ENCODE results near the gene LRRC8D. TPM values are rescaled to one million over a fixed set of nuclear protein-coding genes. Genes with fewer than 3 reads are reported as not detected.
A peak's percentile ranks its signal among the peaks of the same experiment; 100 is the strongest.

Gene LRRC8D
- total and polyA plus RNA-seq, 4 donors = 7.1 to 17.4 (median 14.4) TPM

- peaks cover 5 to 8% (median 6%) of the 10 kb centered on the region in 4 donors for H3K4me1 ChIP-seq (ENCODE audit: control insufficient read depth in 4 of 4, insufficient read depth in 4 of 4, low read length in 3 of 4)
- H3K36me3 ChIP-seq (ENCODE audit: control insufficient read depth in 4 of 4, insufficient read depth in 3 of 4, low read depth in 1 of 4, low read length in 3 of 4) = no peaks in the 10 kb centered on the region
- H3K4me3 ChIP-seq (ENCODE audit: low read depth in 1 of 3, low read length in 3 of 3) = no peak overlapping the region
- TF ChIP-seq FOXA2 (IDR thresholded peaks at IDR 0.05) (no peak), RAD21 (IDR thresholded peaks at IDR 0.05) (no peak), SP1 (IDR thresholded peaks at IDR 0.05) (no peak), HNF4A (conservative IDR thresholded peaks at IDR 0.05) (no peak)
- H3K9ac ChIP-seq (ENCODE audit: low read depth in 1 of 2, low read length in 2 of 2) = no peak overlapping the region
- no peak overlapping the region for H3K27ac ChIP-seq (ENCODE audit: low read depth in 1 of 2, low read length in 2 of 2)
- H3K9me3 ChIP-seq (ENCODE audit: control insufficient read depth in 4 of 4, low read length in 3 of 4) = no peaks in the 10 kb centered on the region
- no peak for DNase-seq (ENCODE audit: low spot score)
- H3K27me3 ChIP-seq (ENCODE audit: control insufficient read depth in 4 of 4, insufficient read depth in 4 of 4, low read length in 3 of 4) = no peaks in the 10 kb centered on the region
- WGBS = 92% methylated on average over 6 of the region's 6 CpGs
Observed at GRCh38 chr1:89941110-89941766, 120.4 kb downstream of the LRRC8D start.

GRCh38 chr1:89942014-89942413 is 121.2 kb downstream of the LRRC8D start:
- no peak overlapping the region for H3K27ac ChIP-seq (ENCODE audit: low read depth in 1 of 2, low read length in 2 of 2)
- no peaks in the 10 kb centered on the region for H3K36me3 ChIP-seq (ENCODE audit: control insufficient read depth in 4 of 4, insufficient read depth in 3 of 4, low read depth in 1 of 4, low read length in 3 of 4)
- DNase-seq (ENCODE audit: low spot score) = no peak
- WGBS = 96% methylated on average over 2 of the region's 2 CpGs
- H3K4me3 ChIP-seq (ENCODE audit: low read depth in 1 of 3, low read length in 3 of 3) = no peak overlapping the region
- no peaks in the 10 kb centered on the region for H3K27me3 ChIP-seq (ENCODE audit: control insufficient read depth in 4 of 4, insufficient read depth in 4 of 4, low read length in 3 of 4)
- H3K9me3 ChIP-seq (ENCODE audit: control insufficient read depth in 4 of 4, low read length in 3 of 4) = no peaks in the 10 kb centered on the region
- TF ChIP-seq JUND (IDR thresholded peaks at IDR 0.05) (no peak), HNF4A (conservative IDR thresholded peaks at IDR 0.05) (no peak), YY1 (IDR thresholded peaks at IDR 0.05) (no peak), RXRA (IDR thresholded peaks at IDR 0.05) (no peak)
- H3K4me1 ChIP-seq (ENCODE audit: control insufficient read depth in 4 of 4, insufficient read depth in 4 of 4, low read length in 3 of 4) = peaks cover 5 to 8% (median 6%) of the 10 kb centered on the region in 4 donors
- no peak overlapping the region for H3K9ac ChIP-seq (ENCODE audit: low read depth in 1 of 2, low read length in 2 of 2)

DNA sequence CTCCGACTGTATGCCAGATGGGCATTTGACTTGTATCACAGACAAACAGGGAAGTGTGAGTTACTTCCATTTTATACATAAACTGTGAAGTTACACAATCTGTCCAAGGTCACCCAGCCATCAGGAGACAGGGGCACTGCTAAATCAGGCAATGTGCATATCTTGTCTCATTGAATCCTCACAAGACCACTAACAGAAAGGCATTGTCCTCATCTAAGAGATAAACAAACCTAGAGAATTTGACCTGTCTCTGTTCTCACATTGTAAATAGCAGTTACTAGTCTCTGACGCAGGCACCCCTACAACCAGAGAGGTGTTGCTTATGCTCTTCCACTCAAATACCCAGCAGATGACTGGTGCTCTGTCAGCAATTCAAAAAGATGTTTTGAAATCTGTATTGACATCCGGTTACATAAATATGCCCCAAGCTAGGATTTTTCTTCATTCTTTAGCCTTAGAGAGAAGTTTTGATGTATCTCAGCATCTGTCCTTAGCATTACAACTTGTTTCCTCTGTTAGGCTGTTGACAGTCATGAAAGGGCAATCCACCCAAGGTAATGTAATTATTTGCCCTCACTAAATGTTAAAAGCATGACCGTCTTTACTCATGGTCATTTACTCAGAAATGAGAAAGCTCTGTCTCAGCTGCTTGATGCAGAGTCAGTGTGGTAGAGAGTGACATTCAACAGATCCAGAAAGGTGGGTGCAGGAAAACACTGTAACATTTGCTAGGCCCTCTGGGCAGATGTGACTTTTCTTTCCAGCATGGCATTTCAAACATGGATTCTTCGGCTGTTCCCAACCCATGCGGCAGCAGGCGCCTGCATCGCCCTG is 122.2 kb downstream of the LRRC8D start:
- Histone ChIP-seq H3K9ac (ENCODE audit: low read depth in 1 of 2, low read length in 2 of 2) (no peak overlapping the region), H3K27me3 (ENCODE audit: control insufficient read depth in 4 of 4, insufficient read depth in 4 of 4, low read length in 3 of 4) (no peaks in the 10 kb centered on the region), H3K36me3 (ENCODE audit: control insufficient read depth in 4 of 4, insufficient read depth in 3 of 4, low read depth in 1 of 4, low read length in 3 of 4) (no peaks in the 10 kb centered on the region), H3K4me1 (ENCODE audit: control insufficient read depth in 4 of 4, insufficient read depth in 4 of 4, low read length in 3 of 4) (peaks cover 5 to 8% (median 6%) of the 10 kb centered on the region in 4 donors), H3K9me3 (ENCODE audit: control insufficient read depth in 4 of 4, low read length in 3 of 4) (no peaks in the 10 kb centered on the region), H3K27ac (ENCODE audit: low read depth in 1 of 2, low read length in 2 of 2) (peak overlapping the region in 1 of 2 donors; percentile 40), H3K4me3 (ENCODE audit: low read depth in 1 of 3, low read length in 3 of 3) (no peak overlapping the region)
- 77% methylated on average over 8 of the region's 8 CpGs for WGBS
- DNase-seq (ENCODE audit: low spot score) = no peak
- TF ChIP-seq GABPA (IDR thresholded peaks at IDR 0.05 in 1 of 2, conservative IDR thresholded peaks at IDR 0.05 in 1 of 2) (no peak), ZBTB33 (IDR thresholded peaks at IDR 0.05) (no peak), RXRA (IDR thresholded peaks at IDR 0.05) (no peak), JUND (IDR thresholded peaks at IDR 0.05) (no peak), FOXA2 (IDR thresholded peaks at IDR 0.05) (peak; percentile 44), SP1 (IDR thresholded peaks at IDR 0.05) (no peak), RAD21 (IDR thresholded peaks at IDR 0.05) (peak in 1 of 2 donors; percentile 5), CTCF (IDR thresholded peaks at IDR 0.05; ENCODE audit: low read depth, low read length, missing input control) (no peak), ATF3 (IDR thresholded peaks at IDR 0.05) (no peak), FOXA1 (IDR thresholded peaks at IDR 0.05) (peak; percentile 18), HNF4A (conservative IDR thresholded peaks at IDR 0.05) (peak in 1 of 2 donors; percentile 22), HNF4G (IDR thresholded peaks at IDR 0.05) (no peak), YY1 (IDR thresholded peaks at IDR 0.05) (peak; percentile 66), TAF1 (conservative IDR thresholded peaks at IDR 0.05) (no peak), EGR1 (IDR thresholded peaks at IDR 0.05; ENCODE audit: low read depth in 2 of 2) (no peak), NR2F2 (IDR thresholded peaks at IDR 0.05) (no peak)
- TF ChIP-seq, protein P1, sequence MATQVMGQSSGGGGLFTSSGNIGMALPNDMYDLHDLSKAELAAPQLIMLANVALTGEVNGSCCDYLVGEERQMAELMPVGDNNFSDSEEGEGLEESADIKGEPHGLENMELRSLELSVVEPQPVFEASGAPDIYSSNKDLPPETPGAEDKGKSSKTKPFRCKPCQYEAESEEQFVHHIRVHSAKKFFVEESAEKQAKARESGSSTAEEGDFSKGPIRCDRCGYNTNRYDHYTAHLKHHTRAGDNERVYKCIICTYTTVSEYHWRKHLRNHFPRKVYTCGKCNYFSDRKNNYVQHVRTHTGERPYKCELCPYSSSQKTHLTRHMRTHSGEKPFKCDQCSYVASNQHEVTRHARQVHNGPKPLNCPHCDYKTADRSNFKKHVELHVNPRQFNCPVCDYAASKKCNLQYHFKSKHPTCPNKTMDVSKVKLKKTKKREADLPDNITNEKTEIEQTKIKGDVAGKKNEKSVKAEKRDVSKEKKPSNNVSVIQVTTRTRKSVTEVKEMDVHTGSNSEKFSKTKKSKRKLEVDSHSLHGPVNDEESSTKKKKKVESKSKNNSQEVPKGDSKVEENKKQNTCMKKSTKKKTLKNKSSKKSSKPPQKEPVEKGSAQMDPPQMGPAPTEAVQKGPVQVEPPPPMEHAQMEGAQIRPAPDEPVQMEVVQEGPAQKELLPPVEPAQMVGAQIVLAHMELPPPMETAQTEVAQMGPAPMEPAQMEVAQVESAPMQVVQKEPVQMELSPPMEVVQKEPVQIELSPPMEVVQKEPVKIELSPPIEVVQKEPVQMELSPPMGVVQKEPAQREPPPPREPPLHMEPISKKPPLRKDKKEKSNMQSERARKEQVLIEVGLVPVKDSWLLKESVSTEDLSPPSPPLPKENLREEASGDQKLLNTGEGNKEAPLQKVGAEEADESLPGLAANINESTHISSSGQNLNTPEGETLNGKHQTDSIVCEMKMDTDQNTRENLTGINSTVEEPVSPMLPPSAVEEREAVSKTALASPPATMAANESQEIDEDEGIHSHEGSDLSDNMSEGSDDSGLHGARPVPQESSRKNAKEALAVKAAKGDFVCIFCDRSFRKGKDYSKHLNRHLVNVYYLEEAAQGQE (IDR thresholded peaks at IDR 0.05) = no peak
- TF ChIP-seq, protein P2, sequence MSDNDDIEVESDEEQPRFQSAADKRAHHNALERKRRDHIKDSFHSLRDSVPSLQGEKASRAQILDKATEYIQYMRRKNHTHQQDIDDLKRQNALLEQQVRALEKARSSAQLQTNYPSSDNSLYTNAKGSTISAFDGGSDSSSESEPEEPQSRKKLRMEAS (IDR thresholded peaks at IDR 0.05) = no peak

Measured in liver (tissue), 9 donors.